Neural cell (in vitro differentiated cells): ENCODE measurements around the gene RORC. TPM values are rescaled to one million over a fixed set of nuclear protein-coding genes. Genes with fewer than 3 reads are reported as not detected.

Experiments used
- H2AFZ ChIP-seq: fragments of 200-600, 300-800 bp; sonication (generic), shearing (Covaris generic); 2 replicates; pipeline ENCODE4 v1.6.0; 2014; ENCODE audit warnings: low read depth, mild to moderate bottlenecking, antibody characterized with exemption, low read length, moderate library complexity
- H3F3A ChIP-seq: fragments of 200-600 bp; shearing (Covaris generic); 2 replicates; pipeline ENCODE4 v1.6.1; 2016; ENCODE audit warnings: mild to moderate bottlenecking, moderate library complexity, mixed read lengths, antibody characterized with exemption, low read length; ENCODE audit not compliant: insufficient read depth, poor library complexity, severe bottlenecking
- H3K27ac ChIP-seq: fragments of 200-600, 300-800 bp; sonication (generic), shearing (Covaris generic); 2 replicates; pipeline ENCODE4 v1.5.1; 2014; ENCODE audit warnings: mild to moderate bottlenecking, low read length, moderate library complexity
- H3K27me3 ChIP-seq: fragments of 300-800, 200-600 bp; sonication (generic), shearing (Covaris generic); 2 replicates; pipeline ENCODE4 v1.6.0; 2014; ENCODE audit warnings: mild to moderate bottlenecking, low read depth, low read length, moderate library complexity; ENCODE audit not compliant: insufficient read depth
- H3K36me3 ChIP-seq: fragments of 300-800, 200-600 bp; sonication (generic), shearing (Covaris generic); 2 replicates; pipeline ENCODE4 v1.5.1; 2014; ENCODE audit warnings: mild to moderate bottlenecking, antibody characterized with exemption, low read length, moderate library complexity; ENCODE audit not compliant: insufficient read depth
- H3K4me2 ChIP-seq: fragments of 300-800, 200-600 bp; sonication (generic), shearing (Covaris generic); 2 replicates; pipeline ENCODE4 v1.6.0; 2014; ENCODE audit warnings: mild to moderate bottlenecking, low read length
- H3K4me3 ChIP-seq: fragments of 300-800, 200-600 bp; sonication (generic), shearing (Covaris generic); 2 replicates; pipeline ENCODE4 v1.5.1; 2014; ENCODE audit warnings: mild to moderate bottlenecking, low read length, moderate library complexity
- H3K79me2 ChIP-seq: fragments of 200-600 bp; shearing (Covaris generic); replicated peaks from 2 replicates; pipeline ENCODE4 v1.6.0; 2014; ENCODE audit warnings: mild to moderate bottlenecking, low read length, moderate library complexity; ENCODE audit not compliant: insufficient read depth
- H3K9ac ChIP-seq: fragments of 300-800, 200-600 bp; sonication (generic), shearing (Covaris generic); 2 replicates; pipeline ENCODE4 v1.6.1; 2016; ENCODE audit warnings: mild to moderate bottlenecking, low read length, mixed read lengths
- H3K9me2 ChIP-seq: fragments of 200-600 bp; shearing (Covaris generic); 2 replicates; pipeline ENCODE4 v1.6.1; 2016; ENCODE audit warnings: mild to moderate bottlenecking, low read length, mixed read lengths; ENCODE audit not compliant: insufficient read depth
- H3K9me3 ChIP-seq: fragments of 200-600, 300-800 bp; sonication (generic), shearing (Covaris generic); 2 replicates; pipeline ENCODE4 v1.6.1; 2016; ENCODE audit warnings: mild to moderate bottlenecking, mixed run types, low read length, moderate library complexity, mixed read lengths
- H4K20me1 ChIP-seq: fragments of 200-600 bp; shearing (Covaris generic); 2 replicates; pipeline ENCODE4 v1.6.1; 2016; ENCODE audit warnings: mild to moderate bottlenecking, mixed run types; ENCODE audit not compliant: insufficient read depth
- CTCF ChIP-seq: fragments of 450-650 bp; IDR thresholded peaks from 2 replicates; pipeline ENCODE4 v1.5.1; 2014; ENCODE audit warnings: antibody characterized with exemption, mild to moderate bottlenecking, moderate library complexity; ENCODE audit not compliant: poor library complexity, severe bottlenecking
- EP300 ChIP-seq: fragments of 450-650 bp; conservative IDR thresholded peaks from 2 replicates; pipeline ENCODE4 v1.6.1; 2014; ENCODE audit warnings: antibody characterized with exemption, mild to moderate bottlenecking, moderate library complexity; ENCODE audit not compliant: poor library complexity, severe bottlenecking
- EZH2 ChIP-seq: fragments of 200-600, 300-800 bp; shearing (Covaris generic), sonication (generic); IDR thresholded peaks from 2 replicates; pipeline ENCODE4 v1.6.1; 2014; ENCODE audit warnings: antibody characterized with exemption, low read length, borderline replicate concordance, mild to moderate bottlenecking; ENCODE audit not compliant: insufficient read depth, poor library complexity, severe bottlenecking
- POLR2AphosphoS5 ChIP-seq: IDR thresholded peaks from 2 replicates; pipeline ENCODE4 v1.6.1; 2012
- RAD21 ChIP-seq: fragments of 450-650 bp; conservative IDR thresholded peaks from 2 replicates; pipeline ENCODE4 v1.6.1; 2014; ENCODE audit warnings: antibody characterized with exemption, mild to moderate bottlenecking, moderate library complexity
- REST ChIP-seq: IDR thresholded peaks from 2 replicates; pipeline ENCODE4 v1.6.1; 2012; ENCODE audit warnings: borderline replicate concordance
- SMC3 ChIP-seq: fragments of 450-650 bp; conservative IDR thresholded peaks from 2 replicates; pipeline ENCODE4 v1.6.1; 2014; ENCODE audit warnings: antibody characterized with exemption, mild to moderate bottlenecking, moderate library complexity; ENCODE audit not compliant: poor library complexity
- polyA plus RNA-seq: library from polyadenylated mRNA; depleted of rRNA; stranded (reverse); fragments of >200 nt; gene quantifications from 2 replicates; pipeline ENCODE4 v1.2.3, GENCODE V29; 2014

Gene RORC
- polyA plus RNA-seq, 1 donor from 2014 or later = 0.45 TPM

- Histone ChIP-seq H3K4me2 (no peak overlapping the region), H3K4me3 (no peak overlapping the region), H3F3A (no peaks in the 10 kb centered on the region), H3K9me3 (no peaks in the 10 kb centered on the region), H3K9ac (no peak overlapping the region), H4K20me1 (no peaks in the 10 kb centered on the region), H3K79me2 (no peaks in the 10 kb centered on the region), H3K27me3 (no peaks in the 10 kb centered on the region), H3K9me2 (no peaks in the 10 kb centered on the region), H3K27ac (no peak overlapping the region), H2AFZ (no peak overlapping the region), H3K36me3 (no peaks in the 10 kb centered on the region)
- TF ChIP-seq CTCF (no peak), SMC3 (no peak), POLR2AphosphoS5 (no peak)
These were observed 1.5 kb downstream of the RORC start for GRCh38 chr1:151830055-151830454.

GRCh38 chr1:151829352-151830046 is 2.1 kb downstream of the RORC start:
- Histone ChIP-seq H3F3A (no peaks in the 10 kb centered on the region), H3K27me3 (no peaks in the 10 kb centered on the region), H3K9ac (peak overlapping the region; percentile 34), H3K79me2 (no peaks in the 10 kb centered on the region), H3K4me2 (no peak overlapping the region), H3K9me2 (no peaks in the 10 kb centered on the region), H3K9me3 (no peaks in the 10 kb centered on the region), H3K4me3 (no peak overlapping the region), H3K36me3 (no peaks in the 10 kb centered on the region), H4K20me1 (no peaks in the 10 kb centered on the region), H3K27ac (peak overlapping the region; percentile 11), H2AFZ (peak overlapping the region; percentile 89)
- no peak for TF ChIP-seq RAD21
- TF ChIP-seq EP300 = no peak
- TF ChIP-seq EZH2 = no peak

- Histone ChIP-seq H3F3A (no peaks in the 10 kb centered on the region), H3K9me2 (no peaks in the 10 kb centered on the region), H3K9ac (peak overlapping the region; percentile 34), H3K4me3 (no peak overlapping the region), H2AFZ (peak overlapping the region; percentile 89), H3K27me3 (no peaks in the 10 kb centered on the region), H3K36me3 (no peaks in the 10 kb centered on the region), H3K9me3 (no peaks in the 10 kb centered on the region), H4K20me1 (no peaks in the 10 kb centered on the region), H3K4me2 (no peak overlapping the region), H3K27ac (peak overlapping the region; percentile 11), H3K79me2 (no peaks in the 10 kb centered on the region)
- TF ChIP-seq EP300 (no peak), REST (no peak)
These were observed 2.7 kb downstream of the RORC start for GRCh38 chr1:151828921-151829320.
